GM12891 (cell line): ENCODE results near the gene SHISA6.

Experiments used
- PAX5 ChIP-seq: IDR thresholded peaks from 2 replicates; pipeline ENCODE4 v1.6.1; 2011; ENCODE audit warnings: low read length, moderate library complexity, mild to moderate bottlenecking; ENCODE audit not compliant: insufficient read depth, severe bottlenecking
- POLR2A ChIP-seq: IDR thresholded peaks from 2 replicates; pipeline ENCODE4 v1.6.1; 2011; ENCODE audit warnings: low read depth, low read length, control low read depth
- POLR2AphosphoS5 ChIP-seq: IDR thresholded peaks from 2 replicates; pipeline ENCODE4 v1.6.1; 2011; ENCODE audit warnings: low read depth, low read length, control low read depth
- POU2F2 ChIP-seq: IDR thresholded peaks from 2 replicates; pipeline ENCODE4 v1.6.1; 2011; ENCODE audit warnings: low read depth, mild to moderate bottlenecking, control low read depth, low read length, moderate library complexity
- SPI1 ChIP-seq: IDR thresholded peaks from 2 replicates; pipeline ENCODE4 v1.6.1; 2011; ENCODE audit warnings: low read depth, low read length, control low read depth
- TAF1 ChIP-seq: IDR thresholded peaks from 2 replicates; pipeline ENCODE4 v1.6.1; 2011; ENCODE audit warnings: low read depth, low read length, control low read depth

- no peak for TF ChIP-seq POLR2A
- TF ChIP-seq POLR2AphosphoS5: no peak
- no peak for TF ChIP-seq TAF1
- no peak for TF ChIP-seq PAX5
- TF ChIP-seq SPI1: no peak
- TF ChIP-seq POU2F2: no peak
Measured at GRCh38 chr17:11342138-11342537, 101.1 kb downstream of the SHISA6 start.
